H1 (cell line): ENCODE data around the gene SERPINB6. TPM values are rescaled to one million over a fixed set of nuclear protein-coding genes. Genes with fewer than 3 reads are reported as not detected.

Experiments used
- CTCF ChIA-PET: fragments of 300-600 bp; sonication (Branson Sonifier 250); formaldehyde crosslinking; loops from one replicate; lab custom pipeline; 2021; ENCODE audit not compliant: partially characterized antibody; lab: Charles Lee
- POLR2A ChIA-PET: fragments of 300-600 bp; sonication (Branson Sonifier 250); formaldehyde crosslinking; loops from one replicate; lab custom pipeline; 2021; ENCODE audit warnings: inconsistent platforms; ENCODE audit not compliant: partially characterized antibody; lab: Charles Lee
- DNase-seq, 2 experiments: peaks; one replicate each; pipeline versions ENCODE4 v3.0.0 to v3.0.0-alpha.2; 2010 to 2022; ENCODE audit warnings: low spot score in 2 of 2, low read depth in 1 of 2, mixed read lengths in 1 of 2
- FAIRE-seq: peaks from 2 replicates; lab custom pipeline; 2011; peaks lifted over from hg19 to GRCh38; lab: Jason Lieb, UNC
- H2AFZ ChIP-seq: 2 replicates; pipeline ENCODE4 v1.8.1; 2012; ENCODE audit warnings: low read length, inconsistent platforms
- H2AK5ac ChIP-seq: 2 replicates; pipeline ENCODE4 v1.6.1; 2013; ENCODE audit warnings: low read depth, low read length
- H2BK120ac ChIP-seq: replicated peaks from 2 replicates; pipeline ENCODE3; 2013; ENCODE audit warnings: low read depth, low read length, inconsistent platforms
- H2BK12ac ChIP-seq: 2 replicates; pipeline ENCODE4 v1.6.1; 2013; ENCODE audit warnings: low read depth, low read length
- H2BK15ac ChIP-seq: 2 replicates; pipeline ENCODE4 v1.6.1; 2013; ENCODE audit warnings: low read length
- H2BK20ac ChIP-seq: 2 replicates; pipeline ENCODE4 v1.6.1; 2013; ENCODE audit warnings: low read length
- H2BK5ac ChIP-seq: 2 replicates; pipeline ENCODE4 v1.6.1; 2013; ENCODE audit warnings: low read depth, low read length
- H3K14ac ChIP-seq: 2 replicates; pipeline ENCODE4 v1.6.1; 2013; ENCODE audit warnings: inconsistent platforms; ENCODE audit not compliant: insufficient read length
- H3K18ac ChIP-seq: 2 replicates; pipeline ENCODE4 v1.6.1; 2013; ENCODE audit warnings: low read length; ENCODE audit errors: extremely low read depth
- H3K23ac ChIP-seq: 2 replicates; pipeline ENCODE4 v1.6.1; 2013; ENCODE audit warnings: inconsistent platforms; ENCODE audit not compliant: insufficient read length
- H3K23me2 ChIP-seq: 2 replicates; pipeline ENCODE4 v1.6.1; 2013; ENCODE audit warnings: low read depth, low read length
- H3K27ac ChIP-seq: 2 replicates; pipeline ENCODE4 v1.6.1; 2011; ENCODE audit warnings: low read depth, low read length, inconsistent platforms
- H3K27me3 ChIP-seq, 4 experiments: replicated peaks in 1 of 4; 1 replicate in 1 of 4; 2 replicates in 3 of 4; pipeline versions ENCODE4 v1.6.1 to v1.8.1; 2011 to 2013; ENCODE audit warnings: low read length in 3 of 4, mild to moderate bottlenecking in 3 of 4, inconsistent platforms in 2 of 4, mixed read lengths in 2 of 4, moderate library complexity in 1 of 4; ENCODE audit not compliant: control insufficient read depth in 3 of 4, insufficient read depth in 3 of 4; ENCODE audit errors: extremely low read depth in 1 of 4
- H3K36me3 ChIP-seq, 4 experiments: 2 replicates each; pipeline versions ENCODE4 v1.6.1 to v1.8.1; 2011 to 2013; ENCODE audit warnings: mild to moderate bottlenecking in 4 of 4, low read length in 3 of 4, moderate library complexity in 2 of 4, control low read depth in 1 of 4, inconsistent platforms in 1 of 4; ENCODE audit not compliant: insufficient read depth in 4 of 4, control insufficient read depth in 2 of 4
- H3K4ac ChIP-seq: replicated peaks from 2 replicates; pipeline ENCODE3; 2013; ENCODE audit warnings: low read length, low read depth, mixed read lengths, inconsistent platforms; ENCODE audit not compliant: insufficient read length
- H3K4me1 ChIP-seq, 4 experiments: replicated peaks in 1 of 4; 1 replicate in 1 of 4; 2 replicates in 3 of 4; pipeline versions ENCODE4 v1.6.1 to v1.8.1; 2011 to 2013; ENCODE audit warnings: low read length in 3 of 4, inconsistent platforms in 2 of 4, mixed read lengths in 1 of 4; ENCODE audit not compliant: insufficient read depth in 4 of 4, control insufficient read depth in 3 of 4
- H3K4me2 ChIP-seq, 2 experiments: 2 replicates each; pipeline versions ENCODE4 v1.6.1 to v1.8.1; 2011 to 2013; ENCODE audit warnings: low read depth in 2 of 2, low read length in 2 of 2, control low read depth in 1 of 2, inconsistent platforms in 1 of 2, mild to moderate bottlenecking in 1 of 2; ENCODE audit not compliant: insufficient read depth in 1 of 2
- H3K4me3 ChIP-seq, 4 experiments: fragments of 200-600, 300-600 bp in 1 of 4; sonication (generic), shearing (Covaris generic), sonication (Bioruptor Twin) in 1 of 4; 2 replicates each; pipeline versions ENCODE4 v1.5.1 to v1.8.1; 2011 to 2016; ENCODE audit warnings: low read length in 4 of 4, low read depth in 3 of 4, control low read depth in 2 of 4, inconsistent platforms in 2 of 4, mild to moderate bottlenecking in 2 of 4, mixed read lengths in 1 of 4, moderate library complexity in 1 of 4; ENCODE audit not compliant: insufficient read depth in 2 of 4; ENCODE audit errors: extremely low read depth in 1 of 4
- H3K56ac ChIP-seq: replicated peaks from 2 replicates; pipeline ENCODE3; 2013; ENCODE audit warnings: low read depth, mild to moderate bottlenecking, mixed read lengths, low read length, inconsistent platforms; ENCODE audit not compliant: insufficient read length
- H3K79me1 ChIP-seq: 2 replicates; pipeline ENCODE4 v1.6.1; 2013; ENCODE audit warnings: low read depth, low read length, control low read depth
- H3K79me2 ChIP-seq, 2 experiments: 2 replicates each; pipeline versions ENCODE4 v1.6.1 to v1.8.1; 2012 to 2013; ENCODE audit warnings: low read length in 2 of 2, mild to moderate bottlenecking in 2 of 2, inconsistent platforms in 1 of 2; ENCODE audit not compliant: insufficient read depth in 2 of 2, control insufficient read depth in 1 of 2
- H3K9ac ChIP-seq, 4 experiments: replicated peaks in 1 of 4; 1 replicate in 1 of 4; 2 replicates in 3 of 4; pipeline versions ENCODE4 v1.6.1 to v1.8.1; 2011 to 2013; ENCODE audit warnings: low read depth in 3 of 4, low read length in 3 of 4, control low read depth in 2 of 4, mild to moderate bottlenecking in 2 of 4, moderate library complexity in 2 of 4, inconsistent platforms in 1 of 4; ENCODE audit errors: extremely low read depth in 1 of 4
- H3K9me3 ChIP-seq, 2 experiments: 2 replicates each; pipeline versions ENCODE4 v1.6.1 to v1.8.1; 2012 to 2013; ENCODE audit warnings: mild to moderate bottlenecking in 2 of 2, moderate library complexity in 2 of 2, control low read depth in 1 of 2, inconsistent platforms in 1 of 2, low read depth in 1 of 2, low read length in 1 of 2, mixed read lengths in 1 of 2; ENCODE audit not compliant: insufficient read depth in 2 of 2
- H4K20me1 ChIP-seq, 2 experiments: replicated peaks in 1 of 2; 2 replicates each; pipeline versions ENCODE3 to v1.8.1; 2011 to 2013; ENCODE audit warnings: inconsistent platforms in 2 of 2, low read length in 2 of 2, mild to moderate bottlenecking in 1 of 2; ENCODE audit not compliant: insufficient read depth in 2 of 2, control insufficient read depth in 1 of 2
- H4K5ac ChIP-seq: 2 replicates; pipeline ENCODE4 v1.6.1; 2013; ENCODE audit warnings: low read length, low read depth, mixed read lengths, inconsistent platforms; ENCODE audit not compliant: insufficient read length
- H4K8ac ChIP-seq: 2 replicates; pipeline ENCODE4 v1.8.0; 2013; ENCODE audit warnings: mild to moderate bottlenecking, moderate library complexity, low read length, inconsistent platforms; ENCODE audit not compliant: insufficient read depth; ENCODE audit errors: extremely low read depth
- H4K91ac ChIP-seq: replicated peaks from 2 replicates; pipeline ENCODE3; 2013; ENCODE audit warnings: low read length, mixed read lengths, inconsistent platforms; ENCODE audit not compliant: insufficient read length
- E2F6 ChIP-seq: IDR thresholded peaks from 2 replicates; pipeline ENCODE4 v1.6.1; 2012; ENCODE audit warnings: inconsistent platforms
- NANOG ChIP-seq: IDR thresholded peaks from 2 replicates; pipeline ENCODE4 v1.6.1; 2011; ENCODE audit warnings: low read length, low read depth, mild to moderate bottlenecking, inconsistent platforms; ENCODE audit not compliant: insufficient read depth, poor library complexity, severe bottlenecking
- WGBS, 2 experiments: shearing (Covaris generic) in 1 of 2; methylation state at CpG; one replicate each; pipeline versions ENCODE4 v1.1.6 to v1.1.7; 2013 to 2015; ENCODE audit warnings: low lambda C conversion rate in 2 of 2, mixed read lengths in 2 of 2, inconsistent platforms in 1 of 2, low coverage in 1 of 2, missing lambda C conversion rate in 1 of 2; ENCODE audit not compliant: insufficient replicate concordance in 2 of 2, insufficient coverage in 1 of 2, insufficient read length in 1 of 2; ENCODE audit errors: extremely low coverage in 1 of 2, missing lambda C conversion rate in 1 of 2; 5-methylcytosine and 5-hydroxymethylcytosine counted together
- polyA plus RNA-seq, 7 experiments: library from polyadenylated mRNA; depleted of rRNA in 3 of 7; stranded (reverse) in 5 of 7; unstranded in 2 of 7; fragments of >200 nt in 5 of 7; fragments of 200-250 nt in 2 of 7; gene quantifications; 1 replicate in 5 of 7; 2 replicates in 1 of 7; 4 replicates in 1 of 7; pipeline versions ENCODE4 v1.2.1 to v1.2.3, GENCODE V29; 2011 to 2013; ENCODE audit warnings: missing spikeins in 2 of 7, mixed read lengths in 2 of 7
- total RNA-seq: library from RNA; stranded (reverse); fragmentation: NEBNext Ultra II Directional; extraction: Animal tissue kit (Norgen Biotek cat#: 25700); gene quantifications from 2 replicates; pipeline ENCODE4 v1.2.1, GENCODE V29; 2021

SERPINB6 gene
- total and polyA plus RNA-seq, 2 of the 8 experiments (the other 6 are each of a cell fraction or from before 2014, with no cell fraction given) = 27.2 to 29.4 TPM

GRCh38 chr6:2938004-2938631 lies 33.2 kb downstream of the SERPINB6 start:
- H4K8ac ChIP-seq = no peak overlapping the region
- no peak overlapping the region for H2BK5ac ChIP-seq
- FAIRE-seq = no peak
- 0 out of 2 replicates have a peak overlapping the region, but pooled peaks have one; percentile 26 for H2AFZ ChIP-seq
- no peak overlapping the region for H4K5ac ChIP-seq
- no peak overlapping the region for H3K14ac ChIP-seq
- no peak overlapping the region for H3K4ac ChIP-seq
- H3K27ac ChIP-seq = no peak overlapping the region
- H4K20me1 ChIP-seq = no peaks in the 10 kb centered on the region
- DNase-seq = peak in 1 of 2 experiments; percentile 41
- H2BK12ac ChIP-seq = peak overlapping the region; percentile 85; the same call in 1 of the 2 replicates
- H3K79me2 ChIP-seq = no peaks in the 10 kb centered on the region
- no peaks in the 10 kb centered on the region; a peak in 2 of 4 replicates for H3K9me3 ChIP-seq
- whole genome bisulfite sequencing, 2 experiments = 92% methylated on average over 16 of the region's 16 CpGs; no CpG with 5 or more reads in 1 of the 2 experiments
- no peak overlapping the region for H3K4me2 ChIP-seq
- ChIA-PET CTCF (interaction anchor here (0.6 to 17.1 kb wide), 6 partner anchors 11 to 96 kb away, joined by 3 to 293 read pairs (median 18); partner anchors contain the start of gene SERPINB1), POLR2A (interaction anchor here (1.0 kb wide), 1 partner anchor 67 kb away, joined by 3 read pairs; no protein-coding TSS in a partner anchor)
- no peak overlapping the region for H3K9ac ChIP-seq
- no peak overlapping the region for H3K4me3 ChIP-seq
- no peaks in the 10 kb centered on the region for H3K23me2 ChIP-seq
- H2AK5ac ChIP-seq = no peak overlapping the region
- no peaks in the 10 kb centered on the region for H3K36me3 ChIP-seq
- H2BK15ac ChIP-seq = peak overlapping the region; percentile 65; the same call in 1 of the 2 replicates
- H3K23ac ChIP-seq = no peak overlapping the region
- H3K18ac ChIP-seq = no peak overlapping the region
- no peak overlapping the region for H3K56ac ChIP-seq
- H2BK20ac ChIP-seq = 0 out of 2 replicates have a peak overlapping the region, but pooled peaks have one; percentile 40
- H3K4me1 ChIP-seq = peaks cover 0 to under 1% (median 0%) of the 10 kb centered on the region in 4 experiments; a peak in 2 of 7 replicates
- no peaks in the 10 kb centered on the region for H3K79me1 ChIP-seq
- no peaks in the 10 kb centered on the region; a peak in 1 of 7 replicates for H3K27me3 ChIP-seq
- no peak overlapping the region for H2BK120ac ChIP-seq
- TF ChIP-seq E2F6 = no peak
- no peak for TF ChIP-seq NANOG
- H4K91ac ChIP-seq = no peak overlapping the region
